H1 (cell line): Measurements from ENCODE around the gene SMURF2. TPM values are rescaled to one million over a fixed set of nuclear protein-coding genes. Genes with fewer than 3 reads are reported as not detected.

Experiments used
- CTCF ChIA-PET: fragments of 300-600 bp; sonication (Branson Sonifier 250); formaldehyde crosslinking; loops from one replicate; lab custom pipeline; 2021; ENCODE audit not compliant: partially characterized antibody; lab: Charles Lee
- POLR2A ChIA-PET: fragments of 300-600 bp; sonication (Branson Sonifier 250); formaldehyde crosslinking; loops from one replicate; lab custom pipeline; 2021; ENCODE audit warnings: inconsistent platforms; ENCODE audit not compliant: partially characterized antibody; lab: Charles Lee
- DNase-seq, 2 experiments: peaks; one replicate each; pipeline versions ENCODE4 v3.0.0 to v3.0.0-alpha.2; 2010 to 2022; ENCODE audit warnings: low spot score in 2 of 2, low read depth in 1 of 2, mixed read lengths in 1 of 2
- FAIRE-seq: peaks from 2 replicates; lab custom pipeline; 2011; peaks lifted over from hg19 to GRCh38; lab: Jason Lieb, UNC
- H2AFZ ChIP-seq: 2 replicates; pipeline ENCODE4 v1.8.1; 2012; ENCODE audit warnings: low read length, inconsistent platforms
- H2AK5ac ChIP-seq: 2 replicates; pipeline ENCODE4 v1.6.1; 2013; ENCODE audit warnings: low read depth, low read length
- H2BK120ac ChIP-seq: replicated peaks from 2 replicates; pipeline ENCODE3; 2013; ENCODE audit warnings: low read depth, low read length, inconsistent platforms
- H2BK12ac ChIP-seq: 2 replicates; pipeline ENCODE4 v1.6.1; 2013; ENCODE audit warnings: low read depth, low read length
- H2BK15ac ChIP-seq: 2 replicates; pipeline ENCODE4 v1.6.1; 2013; ENCODE audit warnings: low read length
- H2BK20ac ChIP-seq: 2 replicates; pipeline ENCODE4 v1.6.1; 2013; ENCODE audit warnings: low read length
- H2BK5ac ChIP-seq: 2 replicates; pipeline ENCODE4 v1.6.1; 2013; ENCODE audit warnings: low read depth, low read length
- H3K14ac ChIP-seq: 2 replicates; pipeline ENCODE4 v1.6.1; 2013; ENCODE audit warnings: inconsistent platforms; ENCODE audit not compliant: insufficient read length
- H3K18ac ChIP-seq: 2 replicates; pipeline ENCODE4 v1.6.1; 2013; ENCODE audit warnings: low read length; ENCODE audit errors: extremely low read depth
- H3K23ac ChIP-seq: 2 replicates; pipeline ENCODE4 v1.6.1; 2013; ENCODE audit warnings: inconsistent platforms; ENCODE audit not compliant: insufficient read length
- H3K23me2 ChIP-seq: 2 replicates; pipeline ENCODE4 v1.6.1; 2013; ENCODE audit warnings: low read depth, low read length
- H3K27ac ChIP-seq: 2 replicates; pipeline ENCODE4 v1.6.1; 2011; ENCODE audit warnings: low read depth, low read length, inconsistent platforms
- H3K27me3 ChIP-seq, 4 experiments: replicated peaks in 1 of 4; 1 replicate in 1 of 4; 2 replicates in 3 of 4; pipeline versions ENCODE4 v1.6.1 to v1.8.1; 2011 to 2013; ENCODE audit warnings: low read length in 3 of 4, mild to moderate bottlenecking in 3 of 4, inconsistent platforms in 2 of 4, mixed read lengths in 2 of 4, moderate library complexity in 1 of 4; ENCODE audit not compliant: control insufficient read depth in 3 of 4, insufficient read depth in 3 of 4; ENCODE audit errors: extremely low read depth in 1 of 4
- H3K36me3 ChIP-seq, 4 experiments: 2 replicates each; pipeline versions ENCODE4 v1.6.1 to v1.8.1; 2011 to 2013; ENCODE audit warnings: mild to moderate bottlenecking in 4 of 4, low read length in 3 of 4, moderate library complexity in 2 of 4, control low read depth in 1 of 4, inconsistent platforms in 1 of 4; ENCODE audit not compliant: insufficient read depth in 4 of 4, control insufficient read depth in 2 of 4
- H3K4ac ChIP-seq: replicated peaks from 2 replicates; pipeline ENCODE3; 2013; ENCODE audit warnings: low read length, low read depth, mixed read lengths, inconsistent platforms; ENCODE audit not compliant: insufficient read length
- H3K4me1 ChIP-seq, 4 experiments: replicated peaks in 1 of 4; 1 replicate in 1 of 4; 2 replicates in 3 of 4; pipeline versions ENCODE4 v1.6.1 to v1.8.1; 2011 to 2013; ENCODE audit warnings: low read length in 3 of 4, inconsistent platforms in 2 of 4, mixed read lengths in 1 of 4; ENCODE audit not compliant: insufficient read depth in 4 of 4, control insufficient read depth in 3 of 4
- H3K4me2 ChIP-seq, 2 experiments: 2 replicates each; pipeline versions ENCODE4 v1.6.1 to v1.8.1; 2011 to 2013; ENCODE audit warnings: low read depth in 2 of 2, low read length in 2 of 2, control low read depth in 1 of 2, inconsistent platforms in 1 of 2, mild to moderate bottlenecking in 1 of 2; ENCODE audit not compliant: insufficient read depth in 1 of 2
- H3K4me3 ChIP-seq, 4 experiments: fragments of 200-600, 300-600 bp in 1 of 4; sonication (generic), shearing (Covaris generic), sonication (Bioruptor Twin) in 1 of 4; 2 replicates each; pipeline versions ENCODE4 v1.5.1 to v1.8.1; 2011 to 2016; ENCODE audit warnings: low read length in 4 of 4, low read depth in 3 of 4, control low read depth in 2 of 4, inconsistent platforms in 2 of 4, mild to moderate bottlenecking in 2 of 4, mixed read lengths in 1 of 4, moderate library complexity in 1 of 4; ENCODE audit not compliant: insufficient read depth in 2 of 4; ENCODE audit errors: extremely low read depth in 1 of 4
- H3K56ac ChIP-seq: replicated peaks from 2 replicates; pipeline ENCODE3; 2013; ENCODE audit warnings: low read depth, mild to moderate bottlenecking, mixed read lengths, low read length, inconsistent platforms; ENCODE audit not compliant: insufficient read length
- H3K79me1 ChIP-seq: 2 replicates; pipeline ENCODE4 v1.6.1; 2013; ENCODE audit warnings: low read depth, low read length, control low read depth
- H3K79me2 ChIP-seq, 2 experiments: 2 replicates each; pipeline versions ENCODE4 v1.6.1 to v1.8.1; 2012 to 2013; ENCODE audit warnings: low read length in 2 of 2, mild to moderate bottlenecking in 2 of 2, inconsistent platforms in 1 of 2; ENCODE audit not compliant: insufficient read depth in 2 of 2, control insufficient read depth in 1 of 2
- H3K9ac ChIP-seq, 4 experiments: replicated peaks in 1 of 4; 1 replicate in 1 of 4; 2 replicates in 3 of 4; pipeline versions ENCODE4 v1.6.1 to v1.8.1; 2011 to 2013; ENCODE audit warnings: low read depth in 3 of 4, low read length in 3 of 4, control low read depth in 2 of 4, mild to moderate bottlenecking in 2 of 4, moderate library complexity in 2 of 4, inconsistent platforms in 1 of 4; ENCODE audit errors: extremely low read depth in 1 of 4
- H3K9me3 ChIP-seq, 2 experiments: 2 replicates each; pipeline versions ENCODE4 v1.6.1 to v1.8.1; 2012 to 2013; ENCODE audit warnings: mild to moderate bottlenecking in 2 of 2, moderate library complexity in 2 of 2, control low read depth in 1 of 2, inconsistent platforms in 1 of 2, low read depth in 1 of 2, low read length in 1 of 2, mixed read lengths in 1 of 2; ENCODE audit not compliant: insufficient read depth in 2 of 2
- H4K20me1 ChIP-seq, 2 experiments: replicated peaks in 1 of 2; 2 replicates each; pipeline versions ENCODE3 to v1.8.1; 2011 to 2013; ENCODE audit warnings: inconsistent platforms in 2 of 2, low read length in 2 of 2, mild to moderate bottlenecking in 1 of 2; ENCODE audit not compliant: insufficient read depth in 2 of 2, control insufficient read depth in 1 of 2
- H4K5ac ChIP-seq: 2 replicates; pipeline ENCODE4 v1.6.1; 2013; ENCODE audit warnings: low read length, low read depth, mixed read lengths, inconsistent platforms; ENCODE audit not compliant: insufficient read length
- H4K8ac ChIP-seq: 2 replicates; pipeline ENCODE4 v1.8.0; 2013; ENCODE audit warnings: mild to moderate bottlenecking, moderate library complexity, low read length, inconsistent platforms; ENCODE audit not compliant: insufficient read depth; ENCODE audit errors: extremely low read depth
- H4K91ac ChIP-seq: replicated peaks from 2 replicates; pipeline ENCODE3; 2013; ENCODE audit warnings: low read length, mixed read lengths, inconsistent platforms; ENCODE audit not compliant: insufficient read length
- CEBPB ChIP-seq: IDR thresholded peaks from 2 replicates; pipeline ENCODE4 v1.6.1; 2012; ENCODE audit warnings: low read depth, low read length
- CREB1 ChIP-seq: IDR thresholded peaks from 2 replicates; pipeline ENCODE4 v1.6.1; 2012; ENCODE audit warnings: inconsistent platforms
- CTBP2 ChIP-seq: IDR thresholded peaks from 2 replicates; pipeline ENCODE4 v1.7.0; 2011; ENCODE audit warnings: borderline replicate concordance, mild to moderate bottlenecking, moderate library complexity, mixed read lengths, low read length; ENCODE audit not compliant: insufficient read depth, insufficient read length
- GTF2F1 ChIP-seq: IDR thresholded peaks from 2 replicates; pipeline ENCODE4 v1.6.1; 2012; ENCODE audit warnings: low read depth, low read length, improper control_type of control experiment, borderline replicate concordance
- NANOG ChIP-seq: IDR thresholded peaks from 2 replicates; pipeline ENCODE4 v1.6.1; 2011; ENCODE audit warnings: low read length, low read depth, mild to moderate bottlenecking, inconsistent platforms; ENCODE audit not compliant: insufficient read depth, poor library complexity, severe bottlenecking
- PHF8 ChIP-seq: fragments of 200-600 bp; sonication (generic); conservative IDR thresholded peaks from 2 replicates; pipeline ENCODE4 v1.7.1; 2012; ENCODE audit warnings: low read depth, mild to moderate bottlenecking, inconsistent platforms, low read length, moderate library complexity
- POU5F1 ChIP-seq: IDR thresholded peaks from 2 replicates; pipeline ENCODE4 v1.6.1; 2011; ENCODE audit warnings: low read depth, mild to moderate bottlenecking, low read length, moderate library complexity
- YY1 ChIP-seq: IDR thresholded peaks from 2 replicates; pipeline ENCODE4 v1.6.1; 2011; ENCODE audit warnings: low read depth, mild to moderate bottlenecking, low read length
- WGBS, 2 experiments: shearing (Covaris generic) in 1 of 2; methylation state at CpG; one replicate each; pipeline versions ENCODE4 v1.1.6 to v1.1.7; 2013 to 2015; ENCODE audit warnings: low lambda C conversion rate in 2 of 2, mixed read lengths in 2 of 2, inconsistent platforms in 1 of 2, low coverage in 1 of 2, missing lambda C conversion rate in 1 of 2; ENCODE audit not compliant: insufficient replicate concordance in 2 of 2, insufficient coverage in 1 of 2, insufficient read length in 1 of 2; ENCODE audit errors: extremely low coverage in 1 of 2, missing lambda C conversion rate in 1 of 2; 5-methylcytosine and 5-hydroxymethylcytosine counted together
- polyA plus RNA-seq, 7 experiments: library from polyadenylated mRNA; depleted of rRNA in 3 of 7; stranded (reverse) in 5 of 7; unstranded in 2 of 7; fragments of >200 nt in 5 of 7; fragments of 200-250 nt in 2 of 7; gene quantifications; 1 replicate in 5 of 7; 2 replicates in 1 of 7; 4 replicates in 1 of 7; pipeline versions ENCODE4 v1.2.1 to v1.2.3, GENCODE V29; 2011 to 2013; ENCODE audit warnings: missing spikeins in 2 of 7, mixed read lengths in 2 of 7
- total RNA-seq: library from RNA; stranded (reverse); fragmentation: NEBNext Ultra II Directional; extraction: Animal tissue kit (Norgen Biotek cat#: 25700); gene quantifications from 2 replicates; pipeline ENCODE4 v1.2.1, GENCODE V29; 2021
- TF ChIP-seq, protein P1 (sequence below): IDR thresholded peaks from 2 replicates; pipeline ENCODE4 v1.6.1; 2011; ENCODE audit warnings: low read depth, mild to moderate bottlenecking, low read length; ENCODE audit not compliant: insufficient read depth

SMURF2 gene
- total and polyA plus RNA-seq, 2 of the 8 experiments (the other 6 are each of a cell fraction or from before 2014, with no cell fraction given): 7.2 to 29.2 TPM

DNA sequence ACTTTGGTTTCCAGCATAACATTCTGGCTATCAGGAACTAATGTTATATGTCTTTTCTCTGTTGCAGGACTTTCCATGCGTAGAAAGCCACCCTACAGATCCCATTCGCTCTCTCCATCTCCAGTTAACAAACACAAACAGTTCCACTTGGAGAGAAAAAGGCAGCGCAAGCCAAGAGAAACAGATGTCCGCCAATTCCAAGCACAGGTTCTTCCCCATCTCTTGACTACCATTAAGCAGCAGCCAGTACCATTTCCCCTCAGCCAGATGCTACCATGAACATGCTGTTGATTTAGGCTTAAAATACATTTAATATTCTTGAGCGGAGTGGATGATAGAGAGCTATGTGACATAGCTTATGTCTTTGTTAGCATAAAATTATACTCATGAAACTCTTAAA, 132.9 kb downstream of the SMURF2 start:
- H3K14ac ChIP-seq: no peak overlapping the region
- no peak overlapping the region for H3K23ac ChIP-seq
- WGBS, 2 experiments: 92% methylated on average over 5 of the region's 5 CpGs; no CpG with 5 or more reads in 1 of the 2 experiments
- H2BK12ac ChIP-seq: no peak overlapping the region
- no peak overlapping the region for H4K8ac ChIP-seq
- no peaks in the 10 kb centered on the region for H3K23me2 ChIP-seq
- H4K5ac ChIP-seq: no peak overlapping the region
- no peaks in the 10 kb centered on the region for H3K27me3 ChIP-seq
- peaks cover 52 to 96% (median 85%) of the 10 kb centered on the region in 4 experiments for H3K36me3 ChIP-seq
- no peak overlapping the region for H3K4ac ChIP-seq
- H3K4me2 ChIP-seq: no peak overlapping the region
- ChIA-PET CTCF (interaction anchor here (0.9 kb wide), 1 partner anchor 116 kb away, joined by 5 read pairs; no protein-coding TSS in a partner anchor), POLR2A (interaction anchor here (1.6 to 7.5 kb wide), 4 partner anchors 9 to 30 kb away, joined by 5 to 56 read pairs (median 28); partner anchors contain the start of genes CEP95, DDX5 and POLG2)
- DNase-seq (no peak), FAIRE-seq (no peak)
- no peak overlapping the region for H3K9ac ChIP-seq
- no peaks in the 10 kb centered on the region for H3K4me1 ChIP-seq
- no peak overlapping the region for H3K4me3 ChIP-seq
- no peaks in the 10 kb centered on the region for H3K79me1 ChIP-seq
- no peak for TF ChIP-seq GTF2F1
- TF ChIP-seq PHF8: no peak
- no peak for TF ChIP-seq YY1
- TF ChIP-seq CREB1: no peak
- TF ChIP-seq CEBPB: no peak
- no peak for TF ChIP-seq POU5F1
- no peak for TF ChIP-seq NANOG
- TF ChIP-seq CTBP2: no peak
- TF ChIP-seq, protein P1, sequence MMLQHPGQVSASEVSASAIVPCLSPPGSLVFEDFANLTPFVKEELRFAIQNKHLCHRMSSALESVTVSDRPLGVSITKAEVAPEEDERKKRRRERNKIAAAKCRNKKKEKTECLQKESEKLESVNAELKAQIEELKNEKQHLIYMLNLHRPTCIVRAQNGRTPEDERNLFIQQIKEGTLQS: no peak
- no peak overlapping the region for H2BK20ac ChIP-seq
- H3K18ac ChIP-seq: no peak overlapping the region
- H2BK120ac ChIP-seq: no peak overlapping the region
- H3K56ac ChIP-seq: no peak overlapping the region
- no peaks in the 10 kb centered on the region for H3K79me2 ChIP-seq
- no peak overlapping the region for H2AFZ ChIP-seq
- no peak overlapping the region for H4K91ac ChIP-seq
- H4K20me1 ChIP-seq: peaks cover 0 to 1% of the 10 kb centered on the region in 2 experiments
- no peak overlapping the region for H2AK5ac ChIP-seq
- no peak overlapping the region for H2BK5ac ChIP-seq
- H2BK15ac ChIP-seq: no peak overlapping the region
- no peaks in the 10 kb centered on the region for H3K9me3 ChIP-seq
- no peak overlapping the region for H3K27ac ChIP-seq
